CD14-positive monocyte (primary cell): ENCODE measurements around the gene F13A1. TPM values are rescaled to one million over a fixed set of nuclear protein-coding genes. Genes with fewer than 3 reads are reported as not detected.

Source experiments
- DNase-seq, 3 donors: peaks; one replicate each; pipeline ENCODE4 v3.0.0-alpha.2; 2011 to 2022
- H2AFZ ChIP-seq: 2 replicates; pipeline ENCODE4 v1.6.0; 2012; ENCODE audit warnings: mild to moderate bottlenecking, low read depth, low read length, inconsistent platforms; ENCODE audit not compliant: insufficient read depth, poor library complexity, severe bottlenecking
- H3K27ac ChIP-seq, 2 donors: 1 replicate in 1 of 2; 2 replicates in 1 of 2; pipeline ENCODE4 v1.5.1; 2012 to 2013; ENCODE audit warnings: low read length in 2 of 2, control low read depth in 1 of 2, inconsistent platforms in 1 of 2, low read depth in 1 of 2, mild to moderate bottlenecking in 1 of 2
- H3K27me3 ChIP-seq, 2 donors: one replicate each; pipeline versions ENCODE4 v1.6.0 to v1.6.1; 2011 to 2013; ENCODE audit warnings: low read length in 2 of 2; ENCODE audit not compliant: control insufficient read depth in 2 of 2, insufficient read depth in 2 of 2
- H3K36me3 ChIP-seq, 2 donors: replicated peaks in 1 of 2; 1 replicate in 1 of 2; 2 replicates in 1 of 2; pipeline versions ENCODE4 v1.5.1 to v1.6.1; 2012 to 2013; ENCODE audit warnings: low read length in 2 of 2, control low read depth in 1 of 2, inconsistent platforms in 1 of 2, mild to moderate bottlenecking in 1 of 2; ENCODE audit not compliant: insufficient read depth in 2 of 2, control insufficient read depth in 1 of 2
- H3K4me1 ChIP-seq, 2 donors: 1 replicate in 1 of 2; 2 replicates in 1 of 2; pipeline versions ENCODE4 v1.5.1 to v1.6.1; 2012 to 2013; ENCODE audit warnings: low read length in 2 of 2, control low read depth in 1 of 2, inconsistent platforms in 1 of 2, mild to moderate bottlenecking in 1 of 2, moderate library complexity in 1 of 2; ENCODE audit not compliant: insufficient read depth in 2 of 2, control insufficient read depth in 1 of 2
- H3K4me2 ChIP-seq: replicated peaks from 2 replicates; pipeline ENCODE3; 2012; ENCODE audit warnings: low read length, moderate library complexity, mild to moderate bottlenecking; ENCODE audit not compliant: poor library complexity, severe bottlenecking; ENCODE audit errors: extremely low read depth
- H3K4me3 ChIP-seq, 3 experiments: fragments of 200-600 bp in 1 of 3; sonication (generic) in 1 of 3; replicated peaks in 1 of 3; 1 replicate in 2 of 3; 2 replicates in 1 of 3; pipeline ENCODE4 v1.5.1; 2011 to 2013; ENCODE audit warnings: low read length in 3 of 3, mild to moderate bottlenecking in 3 of 3, control low read depth in 2 of 3, low read depth in 2 of 3, inconsistent platforms in 1 of 3, moderate library complexity in 1 of 3
- H3K79me2 ChIP-seq: 2 replicates; pipeline ENCODE4 v1.6.0; 2012; ENCODE audit warnings: mild to moderate bottlenecking, control low read depth, inconsistent platforms, low read length, moderate library complexity; ENCODE audit not compliant: insufficient read depth
- H3K9ac ChIP-seq: 2 replicates; pipeline ENCODE4 v1.6.0; 2017; ENCODE audit warnings: low read length, mild to moderate bottlenecking; ENCODE audit not compliant: insufficient read depth, poor library complexity, severe bottlenecking
- H3K9me3 ChIP-seq, 2 donors: replicated peaks in 1 of 2; 1 replicate in 1 of 2; 2 replicates in 1 of 2; pipeline versions ENCODE4 v1.5.1 to v1.6.1; 2012 to 2013; ENCODE audit warnings: low read length in 2 of 2, control low read depth in 1 of 2; ENCODE audit not compliant: control insufficient read depth in 1 of 2, insufficient read depth in 1 of 2
- H4K20me1 ChIP-seq: 2 replicates; pipeline ENCODE4 v1.6.0; 2012; ENCODE audit warnings: mild to moderate bottlenecking, low read length, control low read depth, moderate library complexity; ENCODE audit not compliant: insufficient read depth
- H3K27ac Mint-ChIP-seq, 7 donors: one replicate each; pipeline ENCODE4 v1.8.0; 2020; ENCODE audit warnings: mild to moderate bottlenecking in 7 of 7, mixed read lengths in 7 of 7, moderate library complexity in 6 of 7, inconsistent platforms in 2 of 7
- H3K27me3 Mint-ChIP-seq, 3 donors: one replicate each; pipeline ENCODE4 v1.8.0; 2021 to 2022; ENCODE audit warnings: low read depth in 3 of 3, mild to moderate bottlenecking in 3 of 3, mixed read lengths in 3 of 3, moderate library complexity in 3 of 3, inconsistent platforms in 1 of 3
- H3K36me3 Mint-ChIP-seq, 2 donors: one replicate each; pipeline ENCODE4 v1.8.0; 2020; ENCODE audit warnings: mixed read lengths in 2 of 2, inconsistent platforms in 1 of 2, mild to moderate bottlenecking in 1 of 2
- H3K4me1 Mint-ChIP-seq: one replicate; pipeline ENCODE4 v1.8.0; 2020; ENCODE audit warnings: mild to moderate bottlenecking, mixed read lengths
- H3K4me3 Mint-ChIP-seq, 2 donors: one replicate each; pipeline ENCODE4 v1.8.0; 2020; ENCODE audit warnings: mild to moderate bottlenecking in 2 of 2, mixed read lengths in 2 of 2, moderate library complexity in 1 of 2
- H3K9me3 Mint-ChIP-seq, 7 donors: one replicate each; pipeline ENCODE4 v1.8.0; 2020 to 2022; ENCODE audit warnings: mixed read lengths in 7 of 7, mild to moderate bottlenecking in 6 of 7, moderate library complexity in 6 of 7, inconsistent platforms in 2 of 7
- CTCF ChIP-seq: fragments of 200-600 bp; IDR thresholded peaks from one replicate; pipeline ENCODE4 v1.8.0; 2022; ENCODE audit warnings: antibody characterized with exemption, mild to moderate bottlenecking
- WGBS: methylation state at CpG from one replicate; pipeline ENCODE4 v1.1.5; 2013; ENCODE audit warnings: missing lambda C conversion rate; ENCODE audit not compliant: insufficient coverage; 5-methylcytosine and 5-hydroxymethylcytosine counted together
- intact Hi-C, 2 donors: fragments of 100-400 bp; cut with micrococcal nuclease; formaldehyde crosslinking; loops; one replicate each; pipeline versions ENCODE4 v1.15.0 to v1.15.1; 2023
- polyA plus RNA-seq, 3 donors: library from polyadenylated mRNA; depleted of rRNA in 1 of 3; unstranded in 2 of 3; stranded (reverse) in 1 of 3; fragments of 300-500 nt in 2 of 3; fragments of >200 nt in 1 of 3; fragmentation: Illumina TruSeq in 2 of 3; gene quantifications; 1 replicate in 2 of 3; 2 replicates in 1 of 3; pipeline ENCODE4 v1.2.3, GENCODE V29; 2012 to 2021

The F13A1 gene
- polyA plus RNA-seq, 3 donors: 49.0 to 136 (median 105) TPM

GRCh38 chr6:6230286-6230685 is 90.2 kb downstream of the F13A1 start:
- H3K27ac ChIP-seq: no peak overlapping the region
- intact Hi-C loops: no loop called here
- no peak overlapping the region for H2AFZ ChIP-seq
- no peak for TF ChIP-seq CTCF
- Mint-ChIP-seq H3K36me3 (peaks cover 12 to 57% of the 10 kb centered on the region in 2 donors), H3K9me3 (peaks cover 0 to 22% (median 8%) of the 10 kb centered on the region in 7 donors), H3K4me3 (no peak overlapping the region), H3K27me3 (peaks cover 0 to 3% (median 0%) of the 10 kb centered on the region in 3 donors), H3K27ac (no peak overlapping the region), H3K4me1 (no peaks in the 10 kb centered on the region)
- H3K36me3 ChIP-seq: peaks cover 0 to 7% of the 10 kb centered on the region in 2 donors
- H3K4me1 ChIP-seq: no peaks in the 10 kb centered on the region
- no peak for DNase-seq
- WGBS: no CpG with 5 or more reads among the region's 1 CpG
- H3K9ac ChIP-seq: no peak overlapping the region
- no peak overlapping the region for H3K4me3 ChIP-seq
- H3K4me2 ChIP-seq: no peak overlapping the region
- H3K79me2 ChIP-seq: no peaks in the 10 kb centered on the region
- H3K9me3 ChIP-seq: no peaks in the 10 kb centered on the region
- no peaks in the 10 kb centered on the region for H3K27me3 ChIP-seq
- no peaks in the 10 kb centered on the region for H4K20me1 ChIP-seq

GRCh38 chr6:6227896-6228295 is 92.6 kb downstream of the F13A1 start:
- TF ChIP-seq CTCF: no peak
- WGBS: no CpG with 5 or more reads among the region's 1 CpG
- Mint-ChIP-seq H3K9me3 (peaks cover 0 to 19% (median 5%) of the 10 kb centered on the region in 7 donors), H3K4me3 (no peak overlapping the region), H3K36me3 (peaks cover 21 to 58% of the 10 kb centered on the region in 2 donors), H3K27ac (no peak overlapping the region), H3K4me1 (no peaks in the 10 kb centered on the region), H3K27me3 (peaks cover 0 to 3% (median 0%) of the 10 kb centered on the region in 3 donors)
- intact Hi-C loops: no loop called here
- no peaks in the 10 kb centered on the region for H3K4me1 ChIP-seq
- no peak for DNase-seq
- no peak overlapping the region for H3K9ac ChIP-seq
- H4K20me1 ChIP-seq: no peaks in the 10 kb centered on the region
- H3K36me3 ChIP-seq: peaks cover 0 to 22% of the 10 kb centered on the region in 2 donors
- H3K79me2 ChIP-seq: no peaks in the 10 kb centered on the region
- H3K4me3 ChIP-seq: no peak overlapping the region
- H3K4me2 ChIP-seq: no peak overlapping the region
- H3K27ac ChIP-seq: no peak overlapping the region
- no peaks in the 10 kb centered on the region for H3K9me3 ChIP-seq
- no peaks in the 10 kb centered on the region for H3K27me3 ChIP-seq
- no peak overlapping the region for H2AFZ ChIP-seq
